Right cardiac atrium (tissue), 5 donors: ENCODE data around the gene CRISPLD2. TPM values are rescaled to one million over a fixed set of nuclear protein-coding genes. Genes with fewer than 3 reads are reported as not detected.
"Not testable (repeated sequence)": the region's sequence is repeated elsewhere in the genome, so short reads cannot be mapped to it uniquely, and the experiment has no call there.

Source experiments
- ATAC-seq, 2 donors: fragments of 200-7000 bp; cut with Tn5 transposase; one replicate each; pipeline versions ENCODE4 v1.8.0 to v1.9.1; 2020; ENCODE audit warnings: moderate library complexity in 2 of 2, mild to moderate bottlenecking in 1 of 2
- DNase-seq, 3 donors: peaks; one replicate each; pipeline ENCODE4 v3.0.0-alpha.2; 2020
- H3K27ac ChIP-seq: one replicate; pipeline ENCODE4 v1.5.1; 2013; ENCODE audit warnings: mild to moderate bottlenecking, low read length, control low read depth, moderate library complexity
- H3K27me3 ChIP-seq: one replicate; pipeline ENCODE4 v1.6.1; 2013; ENCODE audit not compliant: control insufficient read depth, insufficient read depth
- H3K4me1 ChIP-seq: one replicate; pipeline ENCODE4 v1.6.1; 2013; ENCODE audit warnings: low read length; ENCODE audit not compliant: control insufficient read depth, insufficient read depth
- H3K4me3 ChIP-seq: one replicate; pipeline ENCODE4 v1.5.1; 2013; ENCODE audit warnings: low read length, control low read depth
- H3K9me3 ChIP-seq: one replicate; pipeline ENCODE4 v1.6.1; 2013; ENCODE audit warnings: low read length; ENCODE audit not compliant: control insufficient read depth
- WGBS: extraction: QIAGEN DNeasy Blood & Tissue Kit; methylation state at CpG from one replicate; pipeline ENCODE4 v1.1.7; 2013; 5-methylcytosine and 5-hydroxymethylcytosine counted together
- intact Hi-C, 4 donors: fragments of 100-400 bp; cut with DNase I; formaldehyde crosslinking; loops; one replicate each; pipeline versions ENCODE4 v1.11.0 to v1.14.0; 2022 to 2023
- polyA plus RNA-seq: library from polyadenylated mRNA; stranded (reverse); fragments of 200-250 nt; gene quantifications from one replicate; pipeline ENCODE4 v1.2.3, GENCODE V29; 2013
- total RNA-seq, 4 donors: library from RNA; stranded (reverse); fragmentation: NEBNext Ultra II Directional; extraction: Animal tissue kit (Norgen Biotek cat#: 25700); gene quantifications; one replicate each; pipeline ENCODE4 v1.2.1, GENCODE V29; 2021
- donor health status: healthy with polysubstance abuse.
- donor health status: DM: no; HTN: yes; CAD: no.
- donor health status: DM: no; HTN: no; CAD: no.
- donor health status: DM: no; HTN: yes; CAD: no; lungs with severe emphysema.
- donor health status: DM: yes; HTN: yes; CAD: no.

CRISPLD2 gene
- total and polyA plus RNA-seq, 5 donors, result 12.7 to 69.5 (median 26.3) TPM

DNA sequence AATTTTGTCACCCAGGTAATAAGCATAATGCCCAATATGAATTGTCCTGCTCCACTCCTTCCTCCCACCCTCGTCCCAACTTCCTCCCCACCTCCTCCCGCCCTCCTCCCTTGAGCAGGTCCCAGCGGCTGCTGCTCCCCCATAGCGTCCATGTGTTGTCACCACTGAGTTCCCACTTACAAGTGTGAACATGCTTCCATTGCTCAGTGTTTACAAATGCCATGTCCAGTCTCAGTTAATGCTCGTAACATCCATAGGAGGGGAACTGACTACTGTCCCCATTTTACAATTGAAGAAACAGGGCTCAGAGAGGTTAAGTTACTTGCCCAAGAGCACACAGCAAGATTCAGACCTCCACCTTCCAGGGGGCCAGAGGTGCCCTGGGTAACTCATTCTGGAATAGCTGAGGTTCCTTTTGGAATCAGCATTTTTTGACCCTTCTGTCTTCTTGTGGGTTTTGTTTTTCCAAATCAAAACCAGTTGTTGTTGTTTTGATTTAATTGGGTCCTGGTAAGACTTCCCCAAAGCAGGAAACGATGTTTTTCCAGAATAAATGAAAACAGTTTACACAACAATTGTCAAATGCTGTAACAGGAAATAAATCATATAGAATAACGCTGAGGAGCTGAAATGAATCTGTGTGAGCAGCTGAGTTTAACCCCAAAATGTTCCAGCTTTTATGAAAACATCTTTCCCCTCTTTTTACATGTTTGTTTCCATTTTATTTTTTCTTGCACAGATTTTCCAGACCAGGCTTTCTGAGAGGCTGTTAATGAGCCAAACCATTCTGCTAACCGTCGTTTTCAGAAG is 117.6 kb downstream of the CRISPLD2 start:
- H3K4me1 ChIP-seq, result no peaks in the 10 kb centered on the region
- H3K27me3 ChIP-seq, result no peaks in the 10 kb centered on the region
- peak in 1 of 3 donors; percentile 30 for DNase-seq
- intact Hi-C loops, result no loop called here
- no peaks in the 10 kb centered on the region for H3K9me3 ChIP-seq
- ATAC-seq, result no peak
- no peak overlapping the region for H3K27ac ChIP-seq
- WGBS, result 59% methylated on average over 9 of the region's 9 CpGs
- H3K4me3 ChIP-seq, result no peak overlapping the region

DNA sequence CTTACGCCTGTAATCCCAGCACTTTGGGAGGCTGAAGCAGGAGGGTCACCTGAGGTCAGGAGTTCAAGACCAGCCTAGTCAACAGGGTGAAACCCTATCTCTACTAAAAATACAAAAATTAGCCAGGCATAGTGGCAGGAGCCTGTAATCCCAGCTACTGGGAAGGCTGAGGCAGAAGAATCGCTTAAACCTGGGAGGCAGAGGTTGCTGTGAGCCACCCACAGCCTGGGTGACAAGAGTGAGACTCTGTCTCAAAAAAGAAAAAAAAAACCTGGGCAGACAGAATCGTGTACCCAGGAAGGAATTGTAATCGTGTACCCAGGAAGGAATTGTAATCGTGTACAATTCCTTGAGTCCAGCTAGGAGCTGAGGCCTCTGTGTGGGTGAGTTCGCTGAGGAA is 118.8 kb downstream of the CRISPLD2 start:
- 84% methylated on average over 6 of the region's 6 CpGs for WGBS
- DNase-seq, ATAC-seq, H3K9me3 ChIP-seq, H3K4me3 ChIP-seq, H3K27me3 ChIP-seq, H3K4me1 ChIP-seq, H3K27ac ChIP-seq, intact Hi-C loops: not testable (repeated sequence)

DNA sequence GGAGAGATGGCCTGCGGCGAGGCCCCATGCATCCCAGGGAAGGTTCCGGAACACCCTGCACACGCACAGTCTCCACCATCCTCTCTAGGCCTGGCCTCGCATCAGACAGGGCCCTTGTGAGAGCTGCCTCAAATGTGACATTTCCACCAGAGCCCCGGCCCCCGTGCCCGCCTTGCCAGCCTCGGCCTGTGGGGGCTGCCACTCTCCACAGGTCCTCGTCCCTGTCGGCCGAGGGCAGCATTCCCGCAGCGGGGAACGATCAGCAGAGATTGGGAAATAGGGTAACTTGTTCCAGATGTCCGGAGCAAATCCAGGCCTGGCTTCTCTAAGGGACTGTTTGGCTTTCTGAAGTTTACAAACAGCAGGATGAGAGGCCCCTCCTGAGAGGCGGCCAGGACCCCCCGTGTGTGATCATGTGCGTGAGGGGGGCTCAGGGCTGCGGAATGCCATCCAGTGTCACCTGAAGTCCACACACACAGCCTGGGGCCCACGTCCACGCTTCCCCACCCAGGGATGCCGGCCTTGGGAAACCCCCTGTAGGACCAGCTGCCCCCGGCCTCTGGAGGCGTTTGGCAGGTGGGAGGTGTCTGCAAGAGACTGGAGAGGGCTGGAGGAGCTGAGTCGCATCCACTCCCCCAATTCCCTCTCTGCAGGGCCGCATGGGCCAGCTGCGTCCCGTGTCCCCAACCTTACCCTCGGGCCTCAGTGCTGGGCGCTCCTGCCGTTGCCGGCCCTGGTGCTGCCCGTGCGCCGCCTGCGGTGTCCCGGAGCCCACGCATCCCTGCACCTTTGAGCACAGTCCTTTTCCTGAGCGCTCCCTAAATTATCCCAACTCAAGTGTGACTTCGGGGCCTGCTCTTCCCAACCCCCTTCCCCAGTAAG is 121.1 kb downstream of the CRISPLD2 start:
- Histone ChIP-seq H3K27ac (no peak overlapping the region), H3K4me3 (no peak overlapping the region), H3K9me3 (no peaks in the 10 kb centered on the region), H3K27me3 (no peaks in the 10 kb centered on the region), H3K4me1 (no peaks in the 10 kb centered on the region)
- ATAC-seq (peak in 1 of 2 donors; percentile 30), DNase-seq (peak in 2 of 3 donors; percentile 52 to 53)
- WGBS, result 83% methylated on average over 41 of the region's 41 CpGs
- intact Hi-C loops, result no loop called here

DNA sequence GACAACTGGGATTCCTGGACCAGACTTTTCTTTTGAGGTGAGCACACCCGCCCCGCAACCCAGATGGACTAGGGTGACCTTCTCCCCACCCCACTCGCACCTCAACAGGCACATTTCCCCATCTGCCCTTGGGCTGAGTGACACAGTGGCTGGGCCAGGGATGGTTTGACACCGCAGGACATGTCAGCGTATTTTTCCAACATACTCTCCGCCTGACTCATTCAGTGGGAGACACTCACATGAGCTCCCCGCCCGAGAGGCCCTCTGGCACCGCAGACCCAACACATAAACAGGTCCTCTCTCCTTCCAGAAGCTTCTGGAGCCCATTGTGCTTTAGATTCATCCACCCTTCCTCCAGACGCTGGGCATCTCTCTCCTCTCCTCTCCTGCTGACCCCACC is 122.1 kb downstream of the CRISPLD2 start:
- intact Hi-C loops, result no loop called here
- Histone ChIP-seq H3K4me3 (no peak overlapping the region), H3K27ac (no peak overlapping the region), H3K4me1 (no peaks in the 10 kb centered on the region), H3K27me3 (no peaks in the 10 kb centered on the region), H3K9me3 (no peaks in the 10 kb centered on the region)
- DNase-seq, result peak in 2 of 3 donors; percentile 23 to 28
- no peak for ATAC-seq
- WGBS, result 93% methylated on average over 10 of the region's 10 CpGs

DNA sequence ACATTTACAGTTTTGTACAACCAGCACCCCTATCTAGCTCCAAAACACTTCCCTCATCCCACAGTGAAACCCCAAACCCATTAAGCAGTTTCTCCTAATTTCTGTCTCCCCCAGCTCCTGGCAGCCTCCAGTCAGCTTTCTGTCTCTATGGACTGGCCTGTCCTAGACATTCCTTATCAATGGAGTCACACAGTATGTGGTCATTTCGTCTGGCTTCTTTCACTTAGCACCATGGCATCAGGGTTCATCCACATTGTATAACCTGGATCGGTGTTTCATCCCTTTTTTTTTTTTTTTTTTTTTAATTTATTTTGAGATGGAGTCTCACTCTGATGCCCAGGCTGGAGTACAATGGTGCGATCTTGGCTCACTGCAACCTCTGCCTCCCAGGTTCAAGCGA is 123.0 kb downstream of the CRISPLD2 start:
- no peaks in the 10 kb centered on the region for H3K9me3 ChIP-seq
- H3K4me3 ChIP-seq, result no peak overlapping the region
- DNase-seq, result peak in 1 of 3 donors; percentile 1
- no peaks in the 10 kb centered on the region for H3K4me1 ChIP-seq
- no peak overlapping the region for H3K27ac ChIP-seq
- ATAC-seq, result no peak
- H3K27me3 ChIP-seq, result no peaks in the 10 kb centered on the region
- intact Hi-C loops, result no loop called here
- WGBS, result 91% methylated on average over 4 of the region's 4 CpGs

DNA sequence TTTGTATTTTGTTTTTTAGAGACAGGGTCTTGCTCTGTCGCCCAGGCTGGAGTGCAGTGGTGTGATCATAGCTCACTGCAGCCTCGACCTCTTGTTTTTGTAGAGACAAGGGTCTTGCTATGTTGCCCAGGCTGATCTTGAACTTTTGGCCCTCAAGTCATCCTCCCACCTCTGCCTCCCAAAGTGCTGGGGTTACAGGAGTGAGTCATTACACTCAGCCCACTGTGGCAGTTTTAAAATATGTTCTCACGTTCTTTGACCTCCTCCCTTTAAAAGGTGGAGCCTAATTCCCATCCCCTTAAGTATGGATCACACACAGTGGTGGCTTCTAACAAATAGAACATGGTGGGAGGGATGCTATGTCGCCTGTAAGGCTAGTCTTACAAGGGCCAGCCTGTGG is 123.8 kb downstream of the CRISPLD2 start:
- DNase-seq (peak in 1 of 3 donors; percentile 8), ATAC-seq (no peak)
- Histone ChIP-seq H3K27ac (no peak overlapping the region), H3K4me1 (no peaks in the 10 kb centered on the region), H3K9me3 (no peaks in the 10 kb centered on the region), H3K4me3 (no peak overlapping the region), H3K27me3 (no peaks in the 10 kb centered on the region)
- intact Hi-C loops, result no loop called here
- WGBS, result 82% methylated on average over 4 of the region's 4 CpGs

DNA sequence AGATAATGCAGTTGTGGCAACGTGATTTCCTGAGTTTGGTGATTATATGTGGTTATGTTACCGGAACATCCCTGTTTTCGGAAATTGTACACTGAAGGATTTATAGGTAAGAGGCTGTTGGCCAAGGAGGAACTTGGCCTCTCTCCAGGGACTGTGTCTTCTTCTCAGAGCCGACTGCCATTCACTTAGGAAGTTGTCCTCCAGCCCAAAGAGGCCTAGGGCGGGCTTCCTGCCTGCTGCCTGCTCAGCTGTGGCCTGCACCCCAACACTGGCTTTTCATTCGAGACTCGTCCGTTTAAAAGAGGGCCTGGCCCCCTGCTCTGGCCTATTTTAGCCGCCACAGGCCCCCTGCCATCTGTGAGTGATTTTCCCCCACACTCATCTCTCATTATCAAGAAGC is 127.2 kb downstream of the CRISPLD2 start:
- ATAC-seq (no peak), DNase-seq (peak in 2 of 3 donors; percentile 41 to 72)
- H3K9me3 ChIP-seq, result no peaks in the 10 kb centered on the region
- no peak overlapping the region for H3K27ac ChIP-seq
- H3K4me1 ChIP-seq, result no peaks in the 10 kb centered on the region
- intact Hi-C loops, result no loop called here
- no peak overlapping the region for H3K4me3 ChIP-seq
- H3K27me3 ChIP-seq, result no peaks in the 10 kb centered on the region
- 65% methylated on average over 9 of the region's 9 CpGs for WGBS

DNA sequence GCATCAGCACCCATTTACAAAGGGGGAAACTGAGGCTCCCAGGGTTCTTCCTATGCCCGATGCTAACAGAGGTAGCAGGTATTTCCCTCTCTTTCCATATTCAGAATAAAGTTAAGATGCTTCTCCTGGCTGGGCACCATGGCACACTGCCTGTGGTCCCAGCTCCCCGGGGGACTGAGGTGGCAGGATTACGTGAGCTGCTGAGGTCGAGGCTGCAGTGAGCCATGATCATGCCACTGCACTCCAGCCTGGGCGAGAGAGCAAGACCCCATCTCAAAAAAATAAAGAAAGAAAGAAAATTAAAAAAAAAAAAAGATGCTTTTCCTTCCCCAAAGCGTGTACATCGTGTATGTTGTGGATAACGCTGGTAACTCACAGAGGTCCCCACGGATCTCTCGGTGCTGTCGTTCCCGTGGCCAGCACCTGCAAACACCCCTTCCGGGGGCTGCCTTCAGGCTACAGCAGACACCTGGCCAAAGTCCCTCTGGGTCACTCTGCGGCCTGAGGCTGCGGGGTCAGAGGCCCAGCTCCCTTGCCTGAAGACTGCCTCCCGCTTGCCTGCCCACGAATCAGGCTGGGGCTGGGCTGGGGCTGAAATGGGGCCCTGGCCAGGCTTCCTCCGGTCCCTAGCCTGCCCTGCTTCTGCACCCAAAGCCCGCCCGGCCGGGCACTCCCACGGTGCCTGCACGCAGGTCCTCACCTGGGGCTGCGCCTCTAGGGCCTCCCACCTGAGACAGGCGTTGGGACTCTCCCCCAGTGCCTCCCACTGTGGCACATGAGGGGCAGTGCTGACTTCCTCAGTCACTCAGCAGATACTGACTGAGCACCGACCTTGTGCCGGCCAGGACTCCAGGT is 128.4 kb downstream of the CRISPLD2 start:
- DNase-seq, result peak in 2 of 3 donors; percentile 35 to 37
- intact Hi-C loops, result no loop called here
- 85% methylated on average over 27 of the region's 27 CpGs for WGBS
- Histone ChIP-seq H3K4me1 (peaks cover 4% of the 10 kb centered on the region), H3K27me3 (no peaks in the 10 kb centered on the region), H3K9me3 (no peaks in the 10 kb centered on the region), H3K4me3 (no peak overlapping the region), H3K27ac (no peak overlapping the region)
- no peak for ATAC-seq

DNA sequence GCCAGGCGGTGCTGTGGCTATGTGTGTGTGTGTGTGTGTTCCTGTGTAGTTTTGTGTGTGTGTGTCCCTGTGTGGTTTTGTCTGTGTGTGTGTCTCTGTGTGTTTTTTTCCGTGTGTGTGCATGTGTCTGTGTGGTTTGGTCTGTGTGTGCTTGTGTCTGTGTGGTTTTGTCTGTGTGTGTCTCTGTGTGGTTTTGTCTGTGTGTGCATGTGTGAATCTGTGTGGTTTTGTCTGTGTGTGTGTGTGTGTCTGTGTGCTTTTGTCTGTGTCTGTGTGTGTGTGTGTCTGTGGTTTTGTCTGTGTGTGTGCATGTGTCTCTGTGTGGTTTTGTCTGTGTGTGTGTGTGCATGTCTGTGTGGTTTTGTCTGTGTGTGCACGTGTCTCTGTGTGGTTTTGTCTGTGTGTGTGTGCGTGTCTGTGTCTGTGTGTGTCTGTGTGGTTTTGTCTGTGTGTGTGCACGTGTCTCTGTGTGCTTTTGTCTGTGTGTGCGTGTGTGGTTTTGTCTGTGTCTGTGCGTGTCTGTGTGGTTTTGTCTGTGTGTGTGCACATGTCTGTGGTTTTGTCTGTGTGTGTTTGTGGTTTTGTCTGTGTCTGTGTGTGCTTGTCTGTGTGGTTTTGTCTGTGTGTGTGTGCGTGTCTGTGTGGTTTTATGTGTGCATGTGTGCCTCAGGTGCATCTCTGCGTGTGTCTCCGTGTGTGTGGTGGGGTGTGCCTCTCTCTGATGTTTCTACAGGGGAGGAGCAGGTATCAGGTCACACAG is 129.2 kb downstream of the CRISPLD2 start:
- H3K4me3 ChIP-seq, result no peak overlapping the region
- H3K4me1 ChIP-seq, result peaks cover 4% of the 10 kb centered on the region
- no peaks in the 10 kb centered on the region for H3K27me3 ChIP-seq
- 74% methylated on average over 10 of the region's 10 CpGs for WGBS
- DNase-seq (peak in 1 of 3 donors; percentile 3), ATAC-seq (no peak)
- intact Hi-C loops, result no loop called here
- H3K9me3 ChIP-seq, result no peaks in the 10 kb centered on the region
- no peak overlapping the region for H3K27ac ChIP-seq
